Left cardiac atrium (tissue), 4 donors: ENCODE results near the gene KRT6C. TPM values are rescaled to one million over a fixed set of nuclear protein-coding genes. Genes with fewer than 3 reads are reported as not detected.

Experiments
- ATAC-seq, 2 donors: fragments of 200-7000 bp; cut with Tn5 transposase; one replicate each; pipeline ENCODE4 v1.9.1; 2020; ENCODE audit warnings: mild to moderate bottlenecking in 2 of 2, moderate library complexity in 2 of 2
- DNase-seq: peaks from one replicate; pipeline ENCODE4 v3.0.0-alpha.2; 2020
- intact Hi-C, 2 donors: fragments of 100-400 bp; cut with DNase I; formaldehyde crosslinking; loops; one replicate each; pipeline versions ENCODE4 v1.14.1 to v1.15.1; 2022 to 2023
- long read RNA-seq: library from polyadenylated mRNA; unstranded; transcript quantifications from one replicate; pipeline ENCODE4 v2.0.0, GENCODE V29; 2021
- total RNA-seq, 2 donors: library from RNA; stranded (reverse); fragmentation: NEBNext Ultra II Directional; extraction: Animal tissue kit (Norgen Biotek cat#: 25700); gene quantifications; one replicate each; pipeline ENCODE4 v1.2.1, GENCODE V29; 2021
- donor health status: DM: no; HTN: yes; CAD: no.
- donor health status: DM: no; HTN: yes; CAD: no; lungs with severe emphysema.
- donor health status: DM: yes; HTN: yes; CAD: no.
- donor health status: Dilated cardiomyopathy.

Gene KRT6C
- total RNA-seq = not detected
- long read RNA-seq = 0 reads

- DNase-seq (no peak), ATAC-seq (no peak)
- intact Hi-C loops = no loop called here
These were observed at the start of gene KRT6C for GRCh38 chr12:52473768-52474167. Gene KRT6C (minus strand): TSS chr12:52473805. CDS start chr12:52473737, 68 bp downstream.

GRCh38 chr12:52522346-52523011 lies 48.9 kb upstream of the KRT6C start:
- ATAC-seq = peak; percentile 32 to 74
- no peak for DNase-seq

DNA sequence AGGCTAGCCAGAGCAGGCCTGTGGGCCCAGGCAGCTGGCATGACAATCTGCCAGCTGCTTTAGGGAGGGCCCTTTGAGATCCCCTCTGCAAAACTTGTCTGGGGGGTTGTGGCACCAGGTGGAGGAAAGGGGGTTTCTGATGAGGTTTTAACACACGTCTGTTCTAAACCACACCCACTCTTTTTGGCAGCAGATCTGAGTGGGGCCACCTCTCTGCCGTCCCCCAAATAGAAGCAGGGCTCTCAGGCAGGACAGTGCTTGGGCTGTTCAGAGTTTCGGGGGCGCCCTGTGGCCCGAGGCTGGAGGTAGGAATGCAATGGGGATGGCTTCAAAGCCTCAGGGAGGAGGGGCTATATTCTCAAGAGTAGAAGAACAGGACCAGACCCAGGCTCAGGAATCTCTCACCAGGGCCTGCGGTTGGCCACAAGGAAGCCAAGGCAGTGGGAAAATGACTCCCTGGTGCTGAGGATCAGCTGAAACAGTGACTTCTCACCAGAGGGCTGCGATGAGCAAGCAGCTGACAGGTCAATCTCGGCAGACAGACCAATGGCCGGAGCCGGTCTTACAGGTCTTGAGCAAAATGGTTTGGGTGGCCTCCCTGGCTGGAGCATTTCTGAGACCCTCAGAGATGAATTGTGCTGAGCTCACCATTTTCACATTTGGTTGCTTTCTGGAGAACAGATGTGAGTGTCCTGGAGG lies 48.1 kb upstream of the KRT6C start:
- intact Hi-C loops = no loop called here
- ATAC-seq (no peak), DNase-seq (no peak)

More at GRCh38 chr12:52522346-52523011, 48.9 kb upstream of the KRT6C start:
- intact Hi-C loops = no loop called here

DNA sequence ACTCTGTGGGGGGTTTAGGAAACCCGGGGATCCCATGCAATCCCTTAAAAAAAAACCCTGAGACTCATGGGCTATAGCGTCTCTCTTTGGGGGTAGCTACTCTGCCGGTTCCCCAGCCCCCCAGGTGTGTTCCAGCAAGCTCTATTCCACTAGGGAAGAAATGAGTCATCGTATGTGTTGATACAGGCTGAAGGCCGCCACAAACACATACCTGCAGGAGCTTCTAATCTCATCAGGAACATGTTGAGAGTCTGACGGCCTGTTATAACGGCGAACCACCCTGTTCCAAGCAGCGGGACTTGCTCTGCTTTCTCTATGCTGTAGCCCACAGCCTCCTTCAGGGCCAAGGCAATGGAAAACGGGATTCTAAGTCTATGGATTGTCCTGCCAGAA lies 47.6 kb upstream of the KRT6C start:
- ATAC-seq (peak in 1 of 2 donors; percentile 72), DNase-seq (no peak)

DNA sequence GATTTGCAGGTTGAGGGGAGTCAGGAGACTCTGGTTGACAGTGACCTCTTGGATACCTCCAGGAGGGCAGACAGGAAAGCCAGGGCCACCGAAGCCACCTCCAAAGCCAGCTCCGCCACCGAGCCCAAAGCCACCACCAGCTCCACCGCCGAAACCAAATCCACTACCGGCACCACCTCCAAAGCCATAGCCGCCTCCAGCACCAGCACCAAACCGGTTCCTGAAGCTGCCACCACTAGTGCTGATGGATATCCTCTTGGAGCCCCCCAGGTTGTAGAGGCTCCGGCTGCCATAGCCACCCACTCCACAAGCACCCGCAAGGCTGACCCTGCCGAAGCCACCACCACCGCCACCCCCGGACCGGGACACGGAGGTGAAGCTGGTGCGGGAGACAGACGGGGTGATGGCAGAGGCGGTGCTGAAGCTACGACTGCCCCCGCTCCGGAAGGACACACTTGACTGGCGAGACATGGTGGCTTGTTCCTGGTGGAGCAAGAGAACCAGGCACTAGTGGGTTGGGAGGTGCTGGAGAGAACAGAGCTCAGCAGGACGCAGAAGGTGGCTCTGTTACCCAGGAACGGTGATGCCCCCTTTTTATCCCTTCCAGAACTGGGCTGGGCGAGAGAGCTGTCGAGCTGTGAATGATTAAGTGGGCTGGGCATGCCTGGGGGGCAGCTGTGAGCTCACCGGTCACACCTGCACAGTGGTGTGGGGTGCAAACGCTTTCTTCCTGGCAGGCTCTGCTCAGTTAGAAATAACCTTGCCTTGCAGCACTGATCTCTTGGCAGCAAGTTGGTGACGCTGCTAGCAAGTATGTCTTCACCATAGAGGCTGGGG lies 46.4 kb upstream of the KRT6C start, which contains the start of gene KRT5:
Gene KRT5 (minus strand): TSS at position 569 of the 837 bp plus-strand sequence. CDS start 98 bp downstream, at position 471.
- intact Hi-C loops = no loop called here
- DNase-seq (no peak), ATAC-seq (peak in 1 of 2 donors; percentile 5)

More for the DNA sequence above, 47.6 kb upstream of the KRT6C start:
- intact Hi-C loops = no loop called here

- DNase-seq = no peak
- ATAC-seq = no peak
- intact Hi-C loops = no loop called here
These were observed 45.7 kb upstream of the KRT6C start for GRCh38 chr12:52519387-52519703.

DNA sequence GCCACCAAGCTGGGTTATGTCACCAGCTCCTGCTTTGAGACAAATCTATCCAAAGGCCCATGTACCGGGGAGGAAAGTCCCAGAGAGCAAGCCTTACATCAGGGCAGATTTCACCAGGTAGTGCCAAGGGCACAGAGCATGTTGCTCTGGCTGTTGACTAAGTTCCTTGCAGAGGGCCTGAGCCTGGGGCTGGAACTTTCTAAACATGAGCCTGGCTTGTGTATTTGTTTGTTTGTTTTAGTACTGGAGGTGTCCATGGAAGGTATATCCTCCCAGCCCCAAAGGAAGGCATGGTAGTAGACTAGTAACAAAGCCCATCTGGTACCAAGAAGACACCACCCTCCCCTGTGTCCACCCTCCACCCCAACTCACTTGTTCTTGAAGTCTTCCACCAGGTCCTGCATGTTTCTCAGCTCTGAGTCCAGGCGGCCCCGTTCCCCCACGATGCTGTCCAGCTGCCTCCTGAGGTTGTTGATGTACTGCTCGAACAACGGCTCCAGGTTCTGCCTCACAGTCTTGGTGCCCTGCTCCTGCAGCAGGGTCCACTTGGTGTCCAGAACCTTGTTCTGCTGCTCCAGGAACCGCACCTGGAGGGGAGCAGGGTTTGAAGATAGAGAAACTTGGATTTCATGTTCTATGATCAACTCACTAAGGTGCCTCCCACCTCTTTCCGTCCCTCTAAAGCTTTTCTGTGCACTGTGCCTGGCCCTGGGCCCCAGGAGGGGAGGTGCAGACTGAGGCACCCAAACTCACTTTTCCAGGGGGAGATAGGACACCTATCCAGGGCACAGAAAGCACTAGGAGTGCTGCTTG lies 45.2 kb upstream of the KRT6C start:
- DNase-seq (no peak), ATAC-seq (no peak)
- intact Hi-C loops = no loop called here

DNA sequence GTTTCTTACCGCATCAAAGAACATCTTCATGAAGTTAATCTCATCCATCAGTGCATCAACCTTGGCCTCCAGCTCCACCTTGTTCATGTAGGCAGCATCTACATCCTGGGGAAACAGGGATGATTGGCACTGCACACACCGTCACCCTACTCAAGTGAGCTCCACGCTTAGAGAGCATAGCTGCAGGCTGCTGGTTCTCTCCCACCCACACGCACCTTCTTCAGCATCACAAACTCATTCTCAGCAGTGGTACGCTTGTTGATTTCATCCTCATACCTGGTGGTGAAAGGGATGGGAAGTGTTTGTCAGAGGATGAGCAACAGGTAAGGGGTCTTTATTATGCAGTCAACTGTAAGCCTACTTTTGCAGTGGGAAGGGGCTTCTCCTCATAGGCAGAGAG lies 44.3 kb upstream of the KRT6C start:
- intact Hi-C loops = no loop called here
- ATAC-seq = no peak
- no peak for DNase-seq

DNA sequence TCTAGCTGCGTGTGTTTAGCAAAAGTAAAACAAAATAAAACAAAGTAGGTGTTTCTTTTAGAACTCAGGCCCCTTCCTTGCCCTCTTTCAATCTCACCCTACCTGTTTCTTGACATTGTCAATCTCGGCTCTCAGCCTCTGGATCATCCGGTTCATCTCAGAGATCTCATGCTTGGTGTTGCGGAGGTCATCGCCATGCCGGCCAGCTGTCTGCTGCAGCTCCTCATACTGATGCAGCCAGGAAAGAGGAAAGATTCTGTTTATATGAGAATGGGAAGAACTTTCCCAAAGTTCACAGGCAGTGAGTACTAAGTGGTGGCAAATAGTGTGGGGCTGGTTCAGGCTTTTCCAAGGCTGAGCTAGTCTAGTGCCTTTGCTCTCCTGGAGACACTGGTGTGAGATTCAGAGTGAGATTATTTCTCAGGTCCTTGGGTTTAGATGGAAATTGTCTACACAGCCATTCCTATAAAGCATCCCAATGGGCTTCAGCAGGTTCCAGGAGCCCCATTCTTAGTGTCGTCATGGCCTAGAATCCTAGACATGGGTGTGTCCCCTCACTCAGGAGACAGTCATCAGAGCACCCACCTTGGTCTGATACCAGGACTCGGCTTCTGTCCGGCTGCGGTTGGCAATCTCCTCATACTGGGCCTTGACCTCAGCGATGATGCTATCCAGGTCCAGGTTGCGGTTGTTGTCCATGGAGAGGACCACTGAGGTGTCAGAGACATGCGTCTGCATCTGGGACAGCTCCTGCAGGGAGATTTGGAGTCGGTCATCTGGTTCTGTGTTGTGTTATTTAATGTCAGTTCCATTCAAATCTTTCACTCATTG lies 43.6 kb upstream of the KRT6C start:
- DNase-seq = no peak
- intact Hi-C loops = no loop called here

GRCh38 chr12:52515927-52516831 lies 42.6 kb upstream of the KRT6C start:
- no peak for DNase-seq
- intact Hi-C loops = no loop called here
- ATAC-seq = peak; percentile 71 to 72

More for the DNA sequence above, 43.6 kb upstream of the KRT6C start:
- no peak for ATAC-seq

GRCh38 chr12:52515319-52515646 lies 41.7 kb upstream of the KRT6C start:
- ATAC-seq (no peak), DNase-seq (no peak)
- intact Hi-C loops = no loop called here

GRCh38 chr12:52514471-52515318 lies 41.1 kb upstream of the KRT6C start:
- intact Hi-C loops = no loop called here
- no peak for DNase-seq
- peak in 1 of 2 donors; percentile 47 for ATAC-seq

- DNase-seq (no peak), ATAC-seq (no peak)
- intact Hi-C loops = no loop called here
These were observed 40.1 kb upstream of the KRT6C start for GRCh38 chr12:52513736-52514135.

GRCh38 chr12:52508211-52508610 lies 34.6 kb upstream of the KRT6C start:
- intact Hi-C loops = loop anchor here in 1 of 2 donors (5.0 kb wide), 2 partner anchors 126 to 351 kb away; no protein-coding TSS in a partner anchor
- DNase-seq (no peak), ATAC-seq (no peak)

- ATAC-seq (peak; percentile 68 to 77), DNase-seq (no peak)
- intact Hi-C loops = loop anchor here in 1 of 2 donors (5.0 kb wide), 2 partner anchors 125 to 350 kb away; no protein-coding TSS in a partner anchor
These were observed 33.5 kb upstream of the KRT6C start for GRCh38 chr12:52506858-52507715.
